ENCODE data around the gene RASGRF2.

DNA sequence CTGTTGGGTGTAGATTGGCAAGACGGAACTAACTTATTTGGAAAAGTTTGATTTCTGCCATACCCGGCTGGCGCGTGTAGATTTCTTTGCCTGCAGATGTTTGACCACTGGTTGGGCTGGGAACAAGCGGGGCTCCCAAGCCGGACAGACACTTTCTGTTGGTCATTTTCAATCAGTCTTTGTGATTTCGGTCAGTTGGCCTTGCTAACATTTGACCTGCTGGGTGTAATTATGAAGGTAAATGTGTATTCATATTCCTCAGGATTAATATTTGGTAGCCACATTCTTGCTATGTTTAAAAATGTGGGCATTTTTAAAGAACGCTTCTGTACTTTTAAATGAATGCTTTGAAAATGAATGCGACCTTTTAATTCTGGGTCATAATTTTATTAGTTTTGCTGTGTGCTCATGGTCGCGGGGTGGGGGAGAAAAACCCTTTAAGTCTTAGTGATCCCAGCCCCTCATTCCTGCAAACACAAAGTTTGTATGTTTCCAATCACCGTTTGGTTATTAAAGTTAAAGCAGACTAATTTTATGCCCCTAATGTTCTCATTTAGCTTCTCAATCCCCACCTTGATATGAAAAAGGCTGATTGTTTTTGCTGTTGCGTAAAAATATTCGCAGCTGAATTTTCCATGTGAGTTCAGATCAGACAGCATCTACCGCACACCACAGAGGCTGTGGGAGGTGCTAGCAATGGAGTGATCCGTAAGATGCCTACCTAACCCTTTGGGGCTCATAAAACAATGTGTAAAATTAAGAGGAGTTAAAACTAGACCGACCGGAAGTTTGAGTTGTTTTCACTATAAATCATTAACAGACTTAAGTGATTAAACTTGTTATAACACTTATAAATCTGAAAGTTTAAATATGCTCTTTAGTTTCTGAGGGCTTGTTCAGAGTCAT, 1.5 kb downstream of the RASGRF2 start:
- TF ChIP-seq, protein P1, sequence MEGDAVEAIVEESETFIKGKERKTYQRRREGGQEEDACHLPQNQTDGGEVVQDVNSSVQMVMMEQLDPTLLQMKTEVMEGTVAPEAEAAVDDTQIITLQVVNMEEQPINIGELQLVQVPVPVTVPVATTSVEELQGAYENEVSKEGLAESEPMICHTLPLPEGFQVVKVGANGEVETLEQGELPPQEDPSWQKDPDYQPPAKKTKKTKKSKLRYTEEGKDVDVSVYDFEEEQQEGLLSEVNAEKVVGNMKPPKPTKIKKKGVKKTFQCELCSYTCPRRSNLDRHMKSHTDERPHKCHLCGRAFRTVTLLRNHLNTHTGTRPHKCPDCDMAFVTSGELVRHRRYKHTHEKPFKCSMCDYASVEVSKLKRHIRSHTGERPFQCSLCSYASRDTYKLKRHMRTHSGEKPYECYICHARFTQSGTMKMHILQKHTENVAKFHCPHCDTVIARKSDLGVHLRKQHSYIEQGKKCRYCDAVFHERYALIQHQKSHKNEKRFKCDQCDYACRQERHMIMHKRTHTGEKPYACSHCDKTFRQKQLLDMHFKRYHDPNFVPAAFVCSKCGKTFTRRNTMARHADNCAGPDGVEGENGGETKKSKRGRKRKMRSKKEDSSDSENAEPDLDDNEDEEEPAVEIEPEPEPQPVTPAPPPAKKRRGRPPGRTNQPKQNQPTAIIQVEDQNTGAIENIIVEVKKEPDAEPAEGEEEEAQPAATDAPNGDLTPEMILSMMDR (conservative IDR thresholded peaks at IDR 0.05) = no peak
- TF ChIP-seq EZH2 (IDR thresholded peaks at IDR 0.05; ENCODE audit: low read depth) = no peak
